GM23248 (cell line): ENCODE measurements around the gene USP34.

Source experiments
- EZH2 ChIP-seq: fragments of 200-600 bp; sonication (generic); IDR thresholded peaks from 2 replicates; pipeline ENCODE4 v1.6.1; 2018; ENCODE audit warnings: antibody characterized with exemption, mild to moderate bottlenecking; ENCODE audit not compliant: insufficient read depth, poor library complexity, severe bottlenecking
- EZH2phosphoT487 ChIP-seq: fragments of 200-600 bp; sonication (generic); IDR thresholded peaks from 2 replicates; pipeline ENCODE4 v1.6.1; 2018; ENCODE audit warnings: antibody characterized with exemption, moderate library complexity, mild to moderate bottlenecking, low read depth; ENCODE audit not compliant: insufficient read depth

DNA sequence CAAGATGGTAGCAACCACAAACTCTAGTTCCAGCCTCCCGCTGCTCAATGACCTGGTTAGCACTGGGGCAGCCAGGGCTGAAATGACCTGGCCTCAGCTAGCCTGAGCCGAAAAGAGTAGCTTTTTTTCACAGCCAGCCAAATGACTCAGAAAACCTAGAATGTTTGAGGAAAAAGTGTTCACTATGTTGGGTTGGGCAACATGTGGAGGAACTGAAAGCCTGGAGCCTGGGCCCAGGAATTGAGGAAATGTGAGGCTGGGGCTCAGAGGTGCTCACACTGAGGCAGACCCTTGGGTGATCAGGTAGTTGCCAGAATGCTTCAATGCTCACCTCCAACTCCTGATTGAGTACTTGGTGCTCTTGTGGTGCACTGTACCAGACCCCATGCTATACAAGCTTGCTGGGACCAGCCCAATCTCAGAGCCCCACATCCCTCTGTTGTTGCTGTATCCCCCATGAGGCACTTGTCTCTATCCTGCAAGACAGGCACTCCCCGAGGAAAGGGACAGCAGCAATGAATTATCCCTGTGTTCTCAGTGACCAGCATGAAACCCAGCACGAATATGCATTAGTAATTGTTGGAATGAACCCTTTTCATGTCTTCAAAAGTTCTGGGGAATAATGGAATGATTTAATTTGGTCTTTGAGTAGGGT, 116.2 kb downstream of the USP34 start:
- TF ChIP-seq EZH2 (no peak), EZH2phosphoT487 (no peak)
